GM11168 (cell line): ENCODE data around the gene MAD1L1.
"Not testable (repeated sequence)": the region's sequence is repeated elsewhere in the genome, so short reads cannot be mapped to it uniquely, and the experiment has no call there.

Experiments
- in situ Hi-C: fragments of 300-500 bp; cut with MboI; formaldehyde crosslinking; loops from one replicate; pipeline ENCODE4 v1.12.0; 2022; ENCODE audit warnings: low sequenced_read_pairs; ENCODE audit not compliant: unreplicated experiment

MAD1L1 gene

DNA sequence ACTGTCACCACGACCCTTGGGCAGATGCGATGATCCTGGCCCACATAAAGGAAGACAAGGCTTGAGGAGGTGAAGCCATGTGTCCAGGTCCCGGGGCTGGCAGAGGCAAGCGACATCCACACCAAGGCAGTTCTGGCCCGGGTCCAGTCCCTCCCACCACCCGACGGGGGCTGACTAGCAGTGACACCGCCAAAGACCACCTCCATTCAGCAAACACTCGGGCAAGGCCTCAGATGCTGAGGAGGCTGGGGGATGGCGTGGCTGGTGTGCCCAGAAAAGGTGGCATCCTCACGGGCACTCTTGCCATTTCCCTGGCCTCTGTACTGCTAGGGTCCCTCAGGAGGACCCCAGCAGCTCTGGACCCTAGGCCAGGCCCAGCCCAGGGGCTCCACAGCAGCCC is 343.7 kb downstream of the MAD1L1 start:
- in situ Hi-C loops = no loop called here

DNA sequence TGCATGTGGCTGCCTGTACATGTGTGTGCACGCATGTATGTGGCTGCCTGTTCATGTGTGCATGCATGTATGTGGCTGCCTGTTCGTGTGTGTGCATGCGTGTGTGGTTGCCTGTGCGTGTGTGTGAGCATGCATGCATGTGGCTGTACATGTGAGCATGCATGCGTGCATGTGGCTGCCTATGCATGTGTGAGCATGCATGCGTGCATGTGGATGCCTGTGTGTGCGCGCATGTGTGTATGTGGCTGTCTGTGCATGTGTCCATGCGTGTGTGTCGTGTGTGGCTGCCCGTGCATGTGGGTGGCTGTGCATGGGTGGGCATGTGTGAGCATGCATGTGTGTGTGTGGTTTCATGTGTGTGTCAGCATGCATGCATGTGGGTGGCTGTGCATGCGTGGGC is 344.3 kb downstream of the MAD1L1 start:
- in situ Hi-C loops = no loop called here

DNA sequence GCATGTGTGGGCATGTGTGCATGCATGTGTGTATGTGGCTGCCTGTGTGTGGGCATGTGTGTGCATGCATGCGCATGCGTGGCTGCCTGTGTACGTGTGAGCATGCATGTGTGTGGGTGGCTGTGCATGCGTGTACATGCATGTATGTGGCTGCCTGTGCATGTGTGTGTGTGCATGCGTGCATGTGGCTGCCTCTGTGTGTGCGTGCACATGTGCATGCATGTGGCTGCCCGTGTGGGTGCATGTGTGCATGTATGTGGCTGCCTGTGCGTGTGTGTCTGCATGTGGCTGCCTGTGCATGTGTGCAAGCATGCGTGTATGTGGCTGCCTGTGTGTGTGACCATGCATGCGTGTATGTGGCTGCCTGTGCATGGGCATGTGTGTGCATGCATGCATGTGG is 345.5 kb downstream of the MAD1L1 start:
- in situ Hi-C loops = no loop called here

DNA sequence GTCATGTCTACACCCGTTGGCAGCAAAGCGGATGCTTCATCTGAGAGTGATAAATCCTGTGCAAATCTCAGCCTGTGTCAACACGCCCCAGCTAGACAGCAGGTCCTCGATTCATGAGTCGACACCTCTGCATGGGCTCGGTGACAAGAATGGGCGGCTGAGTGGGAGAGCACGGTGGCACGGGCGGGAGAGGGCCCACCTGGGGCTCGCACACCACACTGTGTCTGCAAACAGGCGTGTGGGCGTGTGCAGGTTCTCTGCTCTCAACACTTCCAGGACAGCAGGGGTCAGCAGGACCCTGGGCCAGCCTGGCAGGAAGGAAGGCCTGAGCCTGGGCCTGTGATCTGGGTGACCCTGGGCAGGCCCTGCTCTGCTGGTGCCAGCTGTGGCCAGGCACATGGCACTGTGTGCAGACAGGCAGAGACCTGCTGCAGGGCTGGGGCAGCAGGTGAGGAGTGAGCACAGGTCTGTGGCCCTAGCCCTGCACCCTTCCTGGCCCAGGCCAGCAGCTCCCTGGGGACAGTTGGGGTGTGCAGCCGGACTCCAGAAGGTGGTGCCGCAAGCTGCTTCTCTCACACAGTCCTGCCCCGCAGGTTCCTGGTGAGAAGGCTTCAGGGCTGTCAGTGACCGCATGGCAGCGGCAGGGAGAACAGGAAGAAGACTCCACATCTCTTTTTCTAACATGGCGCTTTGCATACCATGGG is 346.2 kb downstream of the MAD1L1 start:
- in situ Hi-C loops = no loop called here

- in situ Hi-C loops = no loop called here
Observed at GRCh38 chr7:1885465-1886226, 347.1 kb downstream of the MAD1L1 start.

- in situ Hi-C loops = no loop called here
Observed at GRCh38 chr7:1884583-1885350, 348.0 kb downstream of the MAD1L1 start.

DNA sequence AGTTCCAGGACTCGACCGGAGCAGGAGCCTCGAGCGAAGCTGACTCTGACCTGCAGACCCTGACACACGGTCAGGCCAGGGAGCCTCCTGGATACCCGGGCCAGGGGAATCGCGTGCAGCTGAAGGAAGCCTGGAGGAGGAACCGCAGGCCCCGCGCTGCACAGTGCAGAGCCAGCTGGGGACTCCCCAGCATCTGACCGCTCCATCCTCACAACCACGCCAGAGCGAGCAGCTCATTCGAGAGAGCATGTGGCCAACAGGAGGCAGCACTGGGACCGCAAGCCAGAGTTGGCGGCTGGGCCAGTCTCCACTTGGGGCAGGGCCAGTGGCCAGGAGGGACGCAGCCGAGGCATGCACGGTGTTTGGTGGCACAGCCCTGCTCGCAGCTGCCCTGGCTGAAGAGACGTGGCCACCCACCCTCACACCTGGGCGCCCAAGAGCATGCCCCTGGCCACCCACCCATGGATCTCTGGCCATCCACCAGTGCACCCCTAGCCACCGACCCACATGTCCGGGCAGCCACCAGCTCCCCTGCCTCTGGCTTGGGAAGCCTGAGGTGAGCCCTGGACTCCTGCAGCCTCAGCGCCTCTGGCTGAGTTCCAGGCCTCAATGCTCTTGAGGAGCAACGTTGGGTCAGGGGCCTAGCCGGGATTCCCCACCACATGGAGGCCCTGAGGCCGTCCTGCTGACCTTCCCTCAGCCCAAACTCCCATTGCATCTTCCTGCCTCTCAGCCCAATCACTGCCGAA is 348.7 kb downstream of the MAD1L1 start:
- in situ Hi-C loops = no loop called here

GRCh38 chr7:1883031-1883761 is 349.5 kb downstream of the MAD1L1 start:
- in situ Hi-C loops = no loop called here

DNA sequence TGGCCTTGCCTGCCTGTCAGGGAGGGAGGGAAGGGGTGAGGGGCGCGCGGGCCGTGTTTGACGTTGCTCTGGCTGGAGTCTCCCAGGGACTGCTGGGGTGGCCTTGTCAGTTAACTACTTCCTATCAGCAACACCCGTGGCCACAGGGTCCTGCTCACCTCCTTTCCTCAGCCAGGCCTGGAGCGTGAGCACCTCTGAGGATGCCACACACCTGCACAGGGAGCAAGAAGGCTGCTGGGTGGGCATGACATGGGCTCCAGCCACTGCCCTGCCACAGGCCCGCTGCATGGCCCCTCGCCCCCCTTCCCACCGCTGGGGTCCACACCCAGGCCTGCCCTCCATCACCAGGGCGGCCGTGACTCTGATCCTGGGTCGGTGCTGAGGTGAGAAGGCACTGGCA is 350.3 kb downstream of the MAD1L1 start:
- in situ Hi-C loops = no loop called here

DNA sequence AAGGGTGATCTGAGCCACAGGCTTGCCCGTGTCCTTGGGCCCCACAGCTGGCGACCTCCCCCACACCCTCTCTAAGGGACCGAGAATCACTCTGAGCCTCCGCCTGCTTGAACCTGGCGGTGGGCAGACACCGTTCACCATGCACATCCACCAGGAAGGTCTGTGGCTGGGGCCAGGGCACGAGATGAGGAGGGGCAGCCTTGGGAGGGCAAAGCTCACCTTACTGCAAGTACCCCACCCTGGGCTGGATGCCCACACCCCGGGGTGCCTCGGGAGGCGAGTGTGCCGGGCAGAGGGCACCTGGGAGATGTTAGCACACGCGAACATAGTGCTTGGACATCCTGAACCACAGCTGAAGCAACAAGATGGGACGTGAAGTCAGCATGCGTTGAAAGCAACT is 350.8 kb downstream of the MAD1L1 start:
- in situ Hi-C loops = no loop called here

DNA sequence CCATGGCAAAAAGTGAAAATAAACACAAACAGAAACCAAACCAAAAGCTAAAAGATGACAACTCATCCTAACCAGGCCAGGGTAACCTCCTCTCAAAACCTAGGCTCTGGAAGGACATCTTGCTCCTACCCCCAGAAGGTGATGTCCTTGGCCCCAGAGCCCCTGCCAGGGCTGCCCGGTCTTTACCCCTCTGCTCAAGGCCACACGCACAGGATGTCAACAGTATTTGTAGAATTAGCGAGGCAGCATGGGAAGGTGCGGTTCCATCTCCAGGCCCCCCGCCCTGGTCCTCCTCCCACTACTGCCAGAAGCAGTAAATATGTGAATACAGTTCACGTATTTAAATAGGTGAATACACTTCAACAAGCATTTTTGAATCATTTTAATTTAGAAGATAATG is 356.1 kb downstream of the MAD1L1 start:
- in situ Hi-C loops = not testable (repeated sequence)

- in situ Hi-C loops = not testable (repeated sequence)
Observed at GRCh38 chr7:1875392-1876199, 357.1 kb downstream of the MAD1L1 start.

DNA sequence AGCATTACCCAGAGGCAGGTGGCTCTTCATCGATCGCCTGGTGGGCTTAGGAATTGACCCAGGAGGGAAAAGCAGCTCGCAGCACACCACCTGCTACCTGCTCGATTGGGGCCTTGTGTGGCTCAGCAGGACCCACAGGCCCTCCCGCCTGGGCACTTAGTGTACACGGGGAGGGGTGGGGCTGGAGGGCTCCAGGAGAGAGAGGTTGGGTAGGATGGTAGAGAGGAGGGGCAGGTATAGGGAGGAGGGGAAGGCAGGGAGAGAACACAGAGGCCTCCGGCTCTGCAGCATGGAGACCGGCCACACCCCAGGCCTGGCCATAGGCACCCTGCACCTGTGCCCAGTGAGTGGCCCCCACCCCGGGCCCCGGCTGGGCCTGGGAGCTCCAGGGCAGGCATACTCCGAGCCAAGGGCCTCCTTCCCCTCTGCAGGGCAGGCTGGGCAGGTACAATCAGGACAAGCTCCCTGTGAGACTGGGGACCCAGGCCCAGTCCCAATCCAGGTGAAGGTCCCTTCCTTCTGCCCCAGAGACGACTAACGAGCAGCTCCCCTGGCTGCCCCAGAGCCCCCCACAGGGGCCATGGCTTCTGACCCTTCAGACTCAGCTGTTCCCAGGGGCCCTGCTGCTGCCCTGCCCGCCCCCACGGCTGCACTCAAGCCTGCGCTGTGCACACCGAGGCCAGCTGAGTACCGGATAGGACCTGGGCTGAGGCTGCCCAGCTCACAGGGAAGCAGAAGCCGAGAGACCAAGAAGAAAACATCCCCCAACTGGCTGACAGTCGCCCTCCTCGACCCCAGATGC is 358.0 kb downstream of the MAD1L1 start:
- in situ Hi-C loops = not testable (repeated sequence)

DNA sequence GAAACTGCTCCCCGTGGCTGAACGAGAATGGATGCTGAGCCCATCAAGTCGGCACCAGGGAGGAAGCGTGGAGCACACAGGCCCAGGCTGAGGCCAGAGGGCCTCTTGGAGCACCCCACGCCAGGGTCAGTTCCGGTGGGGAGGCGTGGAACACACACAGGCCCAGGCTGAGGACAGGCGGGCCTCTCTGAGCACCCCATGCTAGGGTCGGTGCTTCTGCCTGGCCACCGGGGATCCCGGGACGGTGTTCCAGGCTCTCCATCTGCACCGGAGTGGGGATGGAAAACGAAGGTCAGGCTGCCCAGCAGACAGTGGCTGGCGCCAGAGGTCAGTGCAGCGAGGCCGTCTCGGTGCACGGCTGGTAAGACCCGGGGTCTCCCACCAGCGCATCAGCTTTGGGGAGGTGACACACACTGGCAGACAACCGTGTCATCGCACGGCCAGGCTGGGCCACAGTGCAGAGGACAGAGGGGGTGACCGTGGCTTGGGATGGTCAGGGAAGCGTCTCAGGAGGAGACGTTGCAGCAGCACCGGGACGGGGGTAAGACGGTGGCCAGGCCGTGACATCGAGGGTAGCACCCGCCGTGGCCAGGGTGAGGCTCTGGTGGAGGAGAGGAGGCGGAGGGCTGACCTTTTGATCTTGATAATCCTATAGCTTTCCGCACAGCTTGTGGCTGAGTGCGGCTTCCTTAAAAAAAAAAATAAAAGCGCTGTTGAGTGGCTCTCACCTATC is 358.7 kb downstream of the MAD1L1 start:
- in situ Hi-C loops = no loop called here

GRCh38 chr7:1873421-1873820 is 359.3 kb downstream of the MAD1L1 start:
- in situ Hi-C loops = no loop called here

- in situ Hi-C loops = no loop called here
Observed at GRCh38 chr7:1873070-1873405, 359.7 kb downstream of the MAD1L1 start.

- in situ Hi-C loops = no loop called here
Observed at GRCh38 chr7:1872191-1873069, 360.3 kb downstream of the MAD1L1 start.
